HG02678 (cell line): ENCODE data around the gene SH2B2.
A peak's percentile ranks its signal among the peaks of the same experiment; 100 is the strongest.

Experiments
- ATAC-seq: cut with Tn5 transposase; IDR thresholded peaks from one replicate; pipeline ENCODE4 v1.9.1; 2021; ENCODE audit warnings: mild to moderate bottlenecking, moderate library complexity; ENCODE audit not compliant: unreplicated experiment

SH2B2 gene

GRCh38 chr7:102286237-102287110 lies at the start of gene SH2B2:
Gene SH2B2, plus strand, starts transcription at chr7:102286868. Its CDS starts 13,683 bp downstream, at chr7:102300551.
- ATAC-seq, result peak; percentile 32

- ATAC-seq, result no peak
Measured at GRCh38 chr7:102239206-102239820, 47.4 kb upstream of the SH2B2 start.

DNA sequence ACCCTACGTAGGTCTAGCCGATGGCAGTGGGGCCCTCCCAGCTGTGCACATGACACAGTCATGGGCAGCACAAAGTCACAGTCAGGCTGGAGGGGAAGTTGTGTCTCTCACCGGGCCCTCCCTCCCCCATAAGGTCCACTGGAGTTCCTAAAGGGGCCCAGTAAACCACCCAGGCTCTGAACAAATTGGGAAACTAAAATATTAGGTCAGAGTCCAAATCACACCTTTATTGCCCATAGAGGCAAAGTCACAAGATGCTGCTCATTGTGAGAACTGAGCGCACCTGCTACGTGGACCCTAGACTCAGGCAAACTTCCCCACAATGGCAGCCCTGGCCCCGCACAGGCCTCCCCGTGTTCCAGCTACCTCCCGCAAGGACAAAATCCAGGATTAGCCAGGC lies 45.2 kb upstream of the SH2B2 start:
- ATAC-seq, result no peak

DNA sequence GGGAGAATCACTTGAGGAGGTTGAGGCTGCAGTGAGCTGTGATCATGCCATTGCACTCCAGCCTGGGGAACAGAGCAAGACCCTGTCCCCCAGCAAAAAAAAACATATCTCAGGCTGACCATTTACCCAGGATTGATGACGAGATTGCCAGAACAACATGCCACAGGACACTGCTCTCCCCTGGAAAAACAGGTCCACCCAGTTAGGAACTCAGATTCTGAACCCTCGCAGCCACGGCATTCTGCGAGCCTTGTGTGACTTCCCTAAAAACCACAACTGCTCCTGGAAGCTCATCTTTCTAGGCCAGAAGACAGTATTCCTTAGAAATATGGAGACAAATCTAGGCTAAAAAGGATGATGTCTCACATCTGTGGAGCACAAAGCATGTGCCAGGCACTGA lies 42.1 kb upstream of the SH2B2 start:
- no peak for ATAC-seq

DNA sequence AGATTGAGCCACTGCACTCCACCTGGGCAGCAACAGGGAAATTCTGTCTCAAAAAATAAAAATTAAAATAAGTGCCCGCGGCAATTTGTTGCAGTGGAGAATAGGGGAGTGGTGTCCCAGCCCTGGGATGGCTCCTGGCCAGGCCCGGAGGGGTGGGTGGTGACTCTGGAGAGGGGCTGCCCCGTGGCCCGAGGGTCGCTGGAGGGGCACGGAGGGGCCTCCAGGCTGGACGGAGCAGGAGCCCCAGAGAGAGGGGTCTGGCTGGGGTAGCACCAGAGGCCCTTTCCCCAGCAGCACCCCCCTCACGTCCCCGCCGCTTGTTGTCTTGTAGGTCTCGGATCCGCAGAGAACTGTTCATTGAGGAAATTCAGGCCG lies 38.6 kb upstream of the SH2B2 start:
- ATAC-seq, result no peak

- ATAC-seq, result no peak
Measured at GRCh38 chr7:102248456-102249395, 37.9 kb upstream of the SH2B2 start.

- ATAC-seq, result no peak
Measured at GRCh38 chr7:102251531-102252365, 34.9 kb upstream of the SH2B2 start.

DNA sequence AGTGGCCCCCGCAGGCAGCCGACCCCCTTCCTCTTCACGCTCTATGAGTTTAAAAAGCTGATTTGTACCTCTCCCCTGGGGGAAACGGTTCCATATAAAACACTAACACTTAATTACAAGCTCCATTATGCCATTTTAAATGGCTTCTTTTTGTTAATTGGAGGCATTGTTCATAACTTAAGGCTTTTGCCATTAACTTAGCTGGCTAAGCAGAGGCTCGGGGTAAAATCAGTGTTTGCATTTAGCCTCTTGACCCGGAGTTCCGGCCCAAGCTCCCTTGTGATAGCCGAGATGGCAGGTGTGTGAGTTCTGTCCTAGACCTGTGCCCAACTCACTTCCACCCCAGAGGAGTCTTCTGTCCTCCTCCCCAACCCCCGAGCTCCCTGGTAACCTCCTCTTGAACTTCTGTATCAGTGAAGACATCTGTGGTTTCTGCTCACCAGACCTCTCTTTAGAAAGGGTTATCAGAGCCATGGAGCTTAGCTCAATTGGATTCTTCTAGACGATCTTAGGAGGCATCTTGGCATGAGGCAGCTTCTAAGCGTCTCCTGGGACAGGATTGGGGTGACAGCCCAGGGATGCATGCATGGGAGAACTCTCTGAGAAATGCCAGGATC lies 34.2 kb upstream of the SH2B2 start:
- no peak for ATAC-seq

DNA sequence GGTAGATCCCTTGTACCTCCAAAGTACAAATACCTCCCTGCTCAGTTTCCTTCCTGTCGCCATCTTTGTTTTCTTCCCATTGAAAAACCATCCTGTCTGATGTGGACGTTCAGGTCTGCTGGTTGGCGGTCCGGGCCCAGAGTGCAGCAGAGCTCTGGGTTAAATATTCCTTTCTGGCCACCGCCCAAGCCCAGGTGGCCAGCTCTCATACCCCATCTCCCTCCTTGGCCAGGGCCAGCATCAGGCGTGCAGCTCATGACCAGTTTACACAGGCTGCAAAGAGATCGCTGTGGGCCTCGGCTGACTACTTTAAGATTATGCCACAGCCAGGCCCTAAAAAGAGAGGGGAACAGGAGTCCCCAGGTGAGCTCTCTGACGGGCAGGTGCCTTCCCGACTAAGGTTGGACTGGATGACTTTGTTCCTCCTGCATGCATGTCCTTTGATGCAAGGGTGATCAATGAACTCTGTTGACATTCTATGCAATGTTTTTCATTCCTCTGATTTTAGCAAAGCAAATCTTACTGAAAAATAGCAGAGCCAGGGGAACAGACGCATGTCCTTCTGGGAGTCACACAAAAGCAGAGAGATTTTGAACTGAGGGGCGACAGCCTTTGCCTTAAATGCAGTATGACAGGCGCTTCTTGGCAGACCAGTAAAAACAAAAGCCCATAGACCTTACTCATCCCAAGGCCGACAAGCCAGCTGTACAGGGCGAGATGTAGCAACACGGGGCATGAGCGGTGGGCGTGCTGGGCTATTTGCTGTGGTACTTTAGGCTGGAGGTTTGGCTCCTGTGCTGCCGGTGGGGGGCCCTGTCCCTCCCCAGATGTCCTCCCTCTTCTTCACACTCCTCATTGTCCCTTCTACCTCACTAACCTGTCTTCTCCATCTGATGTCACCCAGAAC lies 33.3 kb upstream of the SH2B2 start:
- ATAC-seq, result no peak

DNA sequence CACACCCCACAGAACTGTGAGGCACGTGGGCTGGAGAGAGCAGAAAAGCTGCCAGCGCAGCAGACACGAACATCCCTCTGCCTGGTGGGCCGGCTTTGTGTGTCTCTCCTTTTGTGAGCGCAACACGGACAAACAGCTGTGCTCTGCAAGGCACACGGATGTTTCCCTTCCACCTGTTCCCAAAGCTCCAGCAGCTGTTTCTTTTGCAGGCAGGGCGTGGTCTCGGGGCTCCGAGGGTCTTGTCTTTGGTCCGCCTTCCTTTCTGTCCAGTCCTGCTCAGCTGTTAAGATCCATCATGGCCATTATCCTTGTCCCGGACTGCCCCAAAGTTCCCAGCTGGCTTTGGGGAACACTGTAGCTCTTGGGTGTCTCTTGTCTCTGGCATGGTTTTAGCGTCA lies 32.7 kb upstream of the SH2B2 start:
- ATAC-seq, result no peak

DNA sequence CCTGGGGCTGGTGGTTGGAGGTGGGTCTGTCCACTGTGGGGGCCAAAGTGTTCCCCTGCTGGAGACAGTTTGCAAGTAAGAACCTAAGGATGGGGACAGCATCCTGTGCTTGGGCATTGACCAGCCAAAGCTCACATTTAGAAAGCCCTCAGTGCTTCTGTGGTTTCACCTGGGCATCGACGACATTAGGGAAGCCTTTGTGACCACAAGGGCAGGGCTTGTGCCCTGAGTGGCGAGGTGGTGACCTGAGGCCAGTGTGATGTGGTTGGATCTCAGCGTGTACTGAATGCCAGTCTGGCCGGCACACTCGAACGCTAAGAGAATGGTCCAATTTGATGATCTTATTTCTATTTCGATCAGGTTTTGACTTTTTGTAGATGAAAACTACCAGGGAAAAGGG lies 32.1 kb upstream of the SH2B2 start:
- no peak for ATAC-seq

DNA sequence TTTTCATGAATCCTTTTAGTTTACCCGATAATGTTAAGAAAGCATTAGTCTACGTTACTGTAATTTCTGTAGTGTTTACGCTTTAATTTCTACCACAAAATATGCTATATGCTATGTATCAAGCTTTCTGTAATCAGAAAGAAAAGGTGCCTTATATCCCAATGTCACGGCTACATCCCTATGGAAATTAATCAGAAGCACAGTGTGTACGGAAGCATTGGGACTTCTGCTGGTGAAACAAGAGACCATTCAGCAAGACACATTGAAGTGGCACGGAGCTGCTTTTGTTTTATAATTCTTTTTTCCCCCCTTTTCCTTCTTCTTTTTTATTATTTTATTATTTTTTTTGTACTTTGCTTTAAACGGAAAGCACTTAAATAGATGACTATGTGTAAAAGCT lies 31.2 kb upstream of the SH2B2 start:
- no peak for ATAC-seq

GRCh38 chr7:102255916-102256315 lies 30.8 kb upstream of the SH2B2 start:
- ATAC-seq, result no peak

DNA sequence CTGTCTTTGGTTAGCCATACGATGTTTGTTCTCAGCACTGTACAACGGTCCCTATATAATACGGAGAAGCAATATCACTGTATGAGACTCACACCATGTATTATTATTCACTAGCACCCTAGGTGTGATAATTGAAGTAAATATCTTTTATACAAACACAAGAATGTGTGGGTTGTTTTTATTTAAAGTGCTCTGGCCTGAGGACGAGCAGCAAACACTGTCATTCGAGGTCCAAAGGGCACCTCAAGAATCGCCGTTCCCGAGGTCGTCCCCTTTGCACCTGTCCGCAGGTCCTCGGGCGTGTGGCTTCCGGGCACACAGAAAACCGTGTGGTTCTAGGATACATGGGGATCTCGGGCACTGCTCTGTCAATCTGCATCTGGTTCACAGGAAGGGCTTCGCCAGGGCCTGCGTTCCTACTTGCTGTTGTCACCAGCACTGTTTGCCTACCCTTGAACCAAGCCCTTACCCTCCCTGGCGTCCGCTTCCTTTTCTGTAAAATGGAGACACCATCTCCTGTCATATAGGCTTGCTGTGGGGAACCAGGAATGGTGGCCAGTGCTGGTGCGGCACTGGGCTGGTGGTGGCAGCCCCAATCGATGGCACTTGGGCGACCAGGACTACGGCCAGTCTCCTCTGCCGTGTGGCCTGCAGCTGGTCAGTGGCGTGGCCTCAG lies 28.5 kb upstream of the SH2B2 start:
- ATAC-seq, result no peak

GRCh38 chr7:102258749-102259107 lies 27.9 kb upstream of the SH2B2 start:
- ATAC-seq, result no peak

DNA sequence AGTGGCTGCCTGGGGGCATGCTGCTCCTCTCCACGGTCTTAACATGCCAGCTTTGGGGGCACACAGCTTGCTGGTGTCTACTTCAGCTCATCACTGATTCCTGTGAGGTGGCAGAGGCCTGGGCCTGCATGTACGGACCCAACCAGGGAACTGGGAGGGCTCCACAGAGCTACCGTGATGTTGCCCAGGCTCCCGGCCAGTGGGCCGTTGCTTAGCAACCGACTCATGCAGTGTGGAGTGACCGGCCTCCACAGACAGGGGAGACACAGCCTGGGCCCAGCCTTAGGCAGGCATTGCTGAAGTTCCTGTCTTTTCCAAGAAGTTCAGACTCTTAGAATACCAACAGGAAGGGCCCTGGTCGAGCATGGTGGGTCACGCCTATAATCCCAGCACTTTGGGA lies 25.8 kb upstream of the SH2B2 start:
- no peak for ATAC-seq

GRCh38 chr7:102261451-102261850 lies 25.2 kb upstream of the SH2B2 start:
- no peak for ATAC-seq

DNA sequence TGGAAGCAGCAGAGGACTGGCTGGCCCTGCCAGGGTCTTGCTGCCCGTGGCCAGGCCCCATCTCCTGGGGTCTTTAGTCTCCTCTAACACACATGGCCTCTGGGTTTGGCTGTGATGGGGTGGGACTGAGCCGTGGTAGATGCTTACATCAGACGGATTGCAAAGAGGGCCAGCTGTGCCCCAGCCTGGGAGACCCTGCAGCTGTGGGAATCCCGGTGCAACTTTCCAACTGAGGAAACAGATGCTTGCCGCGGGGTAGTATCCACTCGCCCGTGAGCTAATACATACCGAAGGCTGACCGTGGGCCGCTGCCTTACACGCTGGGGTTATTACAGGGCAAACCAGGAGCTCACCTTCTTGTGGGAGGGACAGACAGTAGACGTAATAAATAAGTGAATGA lies 24.1 kb upstream of the SH2B2 start:
- ATAC-seq, result no peak
